Caki2 (cell line): ENCODE data around the gene KRT32. TPM values are rescaled to one million over a fixed set of nuclear protein-coding genes. Genes with fewer than 3 reads are reported as not detected.
"Not testable (repeated sequence)": the region's sequence is repeated elsewhere in the genome, so short reads cannot be mapped to it uniquely, and the experiment has no call there.

Experiments
- DNase-seq: peaks from one replicate; pipeline ENCODE4 v3.0.0-alpha.2; 2015; ENCODE audit warnings: low read depth
- in situ Hi-C: cut with HindIII; loops from 2 replicates; pipeline ENCODE4 v1.10.0; 2016; ENCODE audit warnings: low sequenced_read_pairs, low pct_unique_long_range_greater_than_20kb, mixed read lengths
- total RNA-seq: library from RNA; depleted of rRNA; stranded (reverse); fragments of >200 nt; shearing (Covaris generic); gene quantifications from 2 replicates; pipeline ENCODE4 v1.2.3, GENCODE V29; 2014; ENCODE audit warnings: low replicate concordance

The KRT32 gene
- total RNA-seq, 1 experiment from 2014 or later = not detected

DNA sequence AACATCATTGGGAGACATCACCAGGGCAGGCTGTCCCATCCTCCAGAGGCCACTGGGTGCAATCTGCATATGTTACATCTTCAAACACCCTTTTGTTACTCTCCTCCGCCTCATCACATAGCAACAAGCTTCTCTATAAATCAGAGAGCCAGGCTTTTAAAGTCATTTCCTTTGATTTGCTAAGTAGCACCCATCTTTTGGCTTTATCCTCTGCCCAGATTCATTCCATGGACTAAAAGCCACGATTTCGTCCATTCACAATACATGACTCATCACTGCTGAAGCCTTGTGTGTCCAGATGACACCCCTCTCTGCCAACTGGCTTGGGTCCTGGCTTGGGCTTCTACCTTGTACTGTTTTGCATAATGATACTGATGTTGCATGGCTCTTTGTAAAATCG lies 24.4 kb downstream of the KRT32 start:
- in situ Hi-C loops = no loop called here
- DNase-seq = no peak

- in situ Hi-C loops = no loop called here
- DNase-seq = no peak
These were observed 26.6 kb downstream of the KRT32 start, which contains the start of gene KRT38 for GRCh38 chr17:41440531-41441033. Gene KRT38 (minus strand): TSS chr17:41440983. CDS start chr17:41440921, 62 bp downstream.

DNA sequence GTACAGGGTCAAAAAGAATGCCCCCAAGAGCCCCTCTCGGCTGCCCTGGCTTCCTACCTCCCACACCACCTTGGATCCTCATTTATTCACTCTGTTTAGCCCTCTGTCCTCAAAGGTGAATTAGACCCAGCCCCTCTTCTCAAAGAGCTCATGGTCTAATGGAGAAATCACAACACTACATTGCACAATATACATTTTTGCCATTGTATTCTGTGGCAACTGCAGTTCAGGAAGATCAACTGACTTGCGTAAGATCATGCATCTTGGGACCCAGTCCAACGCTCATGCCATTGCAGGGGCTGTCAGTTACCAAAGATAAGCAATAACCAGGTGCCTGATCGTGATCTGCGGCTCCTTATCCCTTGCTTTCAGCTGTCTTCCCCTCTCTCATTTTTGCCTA lies 27.8 kb downstream of the KRT32 start:
- in situ Hi-C loops = no loop called here
- DNase-seq = no peak

- in situ Hi-C loops = no loop called here
- DNase-seq = no peak
These were observed 29.4 kb downstream of the KRT32 start for GRCh38 chr17:41437769-41438168.

- no peak for DNase-seq
- in situ Hi-C loops = no loop called here
These were observed 29.9 kb downstream of the KRT32 start for GRCh38 chr17:41437254-41437653.

GRCh38 chr17:41434415-41434814 lies 32.8 kb downstream of the KRT32 start:
- in situ Hi-C loops = no loop called here
- no peak for DNase-seq

GRCh38 chr17:41434005-41434404 lies 33.2 kb downstream of the KRT32 start:
- DNase-seq = no peak
- in situ Hi-C loops = no loop called here

- in situ Hi-C loops = no loop called here
- no peak for DNase-seq
These were observed 33.6 kb downstream of the KRT32 start for GRCh38 chr17:41433586-41433985.

GRCh38 chr17:41430376-41430775 lies 36.8 kb downstream of the KRT32 start:
- DNase-seq, in situ Hi-C loops: not testable (repeated sequence)

DNA sequence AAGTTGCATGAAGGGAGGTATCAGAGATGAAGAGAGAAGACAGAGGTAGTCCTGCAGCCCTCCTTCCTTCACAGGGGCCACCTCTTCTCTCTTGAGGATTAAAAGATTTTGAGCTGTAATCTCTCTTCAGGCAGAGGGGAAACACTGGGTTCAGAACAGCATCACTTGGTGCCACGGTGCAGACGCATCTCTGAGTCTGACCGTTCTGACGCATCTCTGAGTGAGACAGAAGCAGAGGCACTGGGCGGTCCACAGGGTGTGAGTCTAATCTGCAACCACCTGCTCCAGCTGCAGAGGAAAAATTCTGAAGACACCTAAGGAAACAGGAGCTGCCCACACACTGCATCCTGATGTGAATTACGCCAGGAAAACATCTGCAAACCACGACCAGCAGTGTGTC lies 37.5 kb downstream of the KRT32 start:
- in situ Hi-C loops = no loop called here
- no peak for DNase-seq

DNA sequence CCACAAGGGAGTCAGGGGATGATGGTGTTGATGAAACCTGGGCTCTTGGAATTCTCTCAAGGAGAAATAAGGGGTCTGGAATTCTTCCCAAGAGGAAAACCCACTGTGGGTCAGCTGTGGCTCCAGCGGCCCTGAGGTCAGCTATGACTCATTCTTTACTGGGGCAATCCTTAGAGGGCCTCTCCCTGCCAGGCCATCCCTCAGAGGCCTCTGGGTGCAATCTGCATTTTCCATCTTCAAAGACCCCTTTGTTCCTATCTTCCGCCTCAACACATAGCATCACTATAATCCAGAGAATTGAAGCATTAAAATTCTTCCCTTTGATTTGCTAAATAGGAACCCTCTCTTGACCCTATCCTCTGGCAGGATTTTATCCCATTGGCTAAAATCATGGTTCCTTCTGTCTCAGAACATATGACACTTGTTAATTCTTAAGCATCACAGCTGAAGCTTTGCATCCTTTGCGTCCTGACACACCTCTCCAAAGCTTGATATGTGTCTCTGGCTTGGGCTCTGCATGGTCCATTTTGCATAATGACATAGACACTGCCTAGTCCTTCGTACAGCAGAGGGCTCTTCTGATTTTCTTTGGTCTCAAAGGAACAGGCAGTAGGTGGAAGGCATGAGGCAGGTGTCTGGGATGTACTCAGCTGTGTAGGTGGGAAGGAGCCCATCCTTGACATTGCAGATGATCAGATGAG lies 38.4 kb downstream of the KRT32 start:
- in situ Hi-C loops = no loop called here
- no peak for DNase-seq

- no peak for DNase-seq
- in situ Hi-C loops = no loop called here
These were observed 43.0 kb downstream of the KRT32 start, which contains the start of gene KRT37 for GRCh38 chr17:41424111-41424635. Gene KRT37 (minus strand): TSS chr17:41424585. CDS start chr17:41424523, 62 bp downstream.

DNA sequence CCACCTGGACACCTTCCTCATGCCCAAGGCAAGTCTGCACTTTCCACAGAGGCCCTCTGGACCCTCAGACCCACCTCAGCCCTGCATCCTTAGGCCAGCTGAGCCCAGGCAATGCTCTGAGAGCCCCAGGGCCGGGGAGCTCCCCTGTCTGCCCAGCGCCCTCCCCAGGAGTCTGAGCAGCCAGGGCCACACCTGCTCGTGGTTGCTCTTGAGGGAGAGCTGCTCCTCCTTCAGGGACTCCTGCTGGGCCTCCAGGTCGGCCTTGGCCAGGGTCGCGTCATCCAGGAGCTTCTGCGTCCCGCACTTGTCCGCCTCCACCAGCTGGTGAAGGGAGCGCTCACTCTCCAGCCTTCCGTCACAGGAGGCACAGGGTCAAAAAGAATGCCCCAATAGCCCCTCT lies 44.6 kb downstream of the KRT32 start:
- in situ Hi-C loops, DNase-seq: not testable (repeated sequence)

GRCh38 chr17:41421617-41422016 lies 45.6 kb downstream of the KRT32 start:
- in situ Hi-C loops = no loop called here
- no peak for DNase-seq

- in situ Hi-C loops = no loop called here
- no peak for DNase-seq
These were observed 46.1 kb downstream of the KRT32 start for GRCh38 chr17:41421116-41421515.

DNA sequence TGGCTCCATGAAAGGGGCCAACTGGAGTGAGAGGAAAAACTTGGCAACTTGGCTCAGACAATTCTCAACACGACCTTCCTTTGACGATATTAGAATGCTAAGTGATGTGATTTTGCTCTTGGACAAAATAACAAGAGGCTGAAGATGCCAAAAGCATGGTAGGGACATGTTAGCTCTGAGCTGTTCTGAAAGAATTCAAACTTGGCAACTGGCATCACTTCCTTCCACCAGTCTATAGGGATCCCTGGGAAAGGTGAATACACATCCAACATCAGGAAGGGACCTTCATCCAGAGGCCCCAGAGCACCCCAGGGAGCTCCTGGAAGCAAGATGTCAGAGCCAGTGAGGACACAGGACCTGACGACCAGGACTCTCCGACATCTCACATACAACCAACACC lies 47.1 kb downstream of the KRT32 start:
- DNase-seq = no peak
- in situ Hi-C loops = no loop called here

GRCh38 chr17:41419716-41420115 lies 47.5 kb downstream of the KRT32 start:
- DNase-seq = no peak
- in situ Hi-C loops = no loop called here

DNA sequence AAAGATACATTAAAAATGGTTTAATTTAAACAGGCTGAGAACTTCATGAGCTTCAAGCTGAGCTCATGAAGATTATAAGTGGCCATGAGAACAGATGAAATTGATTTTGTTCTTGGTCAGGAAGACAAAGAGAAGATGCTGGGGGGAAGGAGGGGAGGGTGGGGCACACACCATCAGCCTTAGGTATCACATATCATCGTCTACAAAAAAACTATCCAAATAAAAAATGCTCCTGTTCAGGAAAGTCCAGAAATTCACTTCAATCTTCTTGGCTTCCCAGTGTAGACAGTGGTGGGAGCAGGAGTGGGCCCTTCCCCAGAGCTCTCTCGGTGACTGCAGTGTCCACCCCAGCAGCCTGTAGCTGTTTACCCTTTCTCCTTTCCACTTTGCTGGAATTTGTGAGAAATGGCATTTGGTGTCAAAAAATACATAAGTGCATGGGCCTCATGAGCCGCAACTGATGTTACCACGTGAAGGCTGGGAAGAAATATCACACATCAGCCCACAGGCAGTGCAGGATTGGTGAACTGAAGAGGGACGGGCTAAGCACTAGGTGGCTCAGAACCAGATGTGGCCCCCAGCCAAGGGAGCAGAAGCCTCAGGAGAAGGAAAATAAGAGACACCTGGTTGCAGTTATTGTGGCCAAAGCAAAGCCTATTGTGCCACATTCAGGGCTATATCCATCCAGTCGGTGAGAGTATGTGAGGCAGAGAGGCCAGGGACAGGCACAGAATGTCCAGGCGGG lies 48.9 kb downstream of the KRT32 start:
- in situ Hi-C loops = no loop called here
- DNase-seq = no peak

GRCh38 chr17:41417576-41418015 lies 49.6 kb downstream of the KRT32 start:
- no peak for DNase-seq
- in situ Hi-C loops = no loop called here
